GM18502 (cell line): ENCODE measurements around the gene RFX3.

Source experiments
- ATAC-seq: cut with Tn5 transposase; IDR thresholded peaks from one replicate; pipeline ENCODE4 v1.9.1; 2021; ENCODE audit warnings: mild to moderate bottlenecking; ENCODE audit not compliant: unreplicated experiment, poor library complexity

Gene RFX3

DNA sequence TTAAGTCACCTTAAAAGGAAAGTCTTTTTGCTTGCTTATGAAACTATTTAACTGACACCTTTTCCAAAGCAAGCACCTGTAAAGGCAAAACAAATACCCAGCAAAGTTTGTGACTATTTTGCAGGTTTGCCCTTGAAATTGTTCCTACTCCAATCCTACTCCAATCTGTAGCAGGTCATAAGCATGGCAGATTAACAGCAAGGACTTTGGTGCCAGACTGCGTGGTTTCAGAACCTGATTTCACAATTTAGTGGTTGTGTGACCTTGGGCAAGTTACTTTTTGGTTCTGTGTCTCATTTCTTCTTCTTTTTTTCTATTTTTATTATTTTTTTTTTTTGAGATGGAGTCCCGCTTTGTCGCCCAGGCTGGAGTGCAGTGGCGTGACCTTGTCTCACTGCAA, 282.1 kb downstream of the RFX3 start:
- ATAC-seq, result no peak

- no peak for ATAC-seq
Observed at GRCh38 chr9:3241290-3241689, 284.5 kb downstream of the RFX3 start.

DNA sequence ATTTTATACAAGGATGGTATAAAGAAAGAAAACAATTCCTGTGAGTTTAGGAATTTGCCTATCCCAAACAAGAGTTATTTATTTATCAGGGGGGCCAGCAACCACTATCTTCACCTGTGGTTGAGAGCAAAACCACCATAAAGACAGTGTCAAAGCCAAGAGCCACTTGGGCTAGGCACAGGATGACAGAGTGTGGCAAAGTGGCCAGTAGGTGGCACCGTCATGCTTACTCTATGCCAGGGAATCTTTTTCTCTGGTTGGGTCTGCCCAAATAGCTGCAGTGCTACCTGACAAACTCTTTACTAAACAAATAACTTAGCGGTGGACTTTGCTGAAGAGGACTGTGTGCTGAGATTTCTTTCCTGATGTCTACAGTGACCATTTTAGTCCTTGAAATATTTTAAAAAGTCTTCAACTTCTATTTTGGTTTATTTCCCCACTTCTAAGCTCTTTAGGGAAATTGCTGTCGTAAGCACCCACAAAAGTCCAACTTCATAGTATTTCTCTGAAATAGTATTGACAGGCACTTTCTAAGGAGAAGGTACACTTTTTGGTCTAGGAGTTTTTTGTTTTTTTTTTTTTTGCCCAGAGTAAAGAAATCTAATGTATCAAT, 285.0 kb downstream of the RFX3 start:
- peak; percentile 94 for ATAC-seq

DNA sequence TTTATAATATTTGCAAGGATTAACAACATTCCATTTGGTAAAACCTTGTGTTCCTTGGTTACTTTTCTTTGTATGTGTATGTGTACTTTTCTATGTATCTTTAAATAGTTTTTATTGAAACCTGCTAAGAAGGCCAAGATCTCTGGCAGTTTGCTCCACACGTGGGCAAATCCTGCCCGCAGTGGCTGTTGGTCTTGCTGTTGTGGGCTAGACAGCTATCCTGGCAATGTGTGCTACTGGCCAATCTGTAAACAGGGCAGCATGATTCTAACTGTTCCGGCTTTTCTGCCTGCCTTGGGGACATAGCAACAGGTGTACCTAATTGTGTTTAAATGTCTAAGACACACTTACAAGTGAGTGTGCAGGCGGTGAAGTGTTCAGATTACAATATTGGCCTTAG, 286.6 kb downstream of the RFX3 start:
- no peak for ATAC-seq

DNA sequence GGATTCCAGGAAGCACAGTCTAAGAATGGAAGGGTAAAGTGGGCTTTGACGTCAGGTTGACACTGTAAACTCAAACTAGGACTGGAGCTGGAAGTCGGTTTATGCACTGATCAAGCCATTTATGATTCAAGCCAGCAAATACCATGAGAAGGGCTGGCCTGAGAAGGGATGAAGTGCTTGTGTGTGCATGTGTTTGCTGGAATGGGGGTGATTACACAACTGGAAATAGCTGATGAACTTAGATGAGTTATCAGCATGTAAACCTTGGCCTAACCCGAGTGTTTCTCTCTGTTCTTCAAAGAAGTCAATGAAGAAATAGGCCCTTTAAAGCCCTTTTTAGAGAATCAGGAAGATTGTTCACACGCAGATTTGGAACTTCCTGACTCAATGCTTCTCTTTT, 287.6 kb downstream of the RFX3 start:
- ATAC-seq, result no peak

DNA sequence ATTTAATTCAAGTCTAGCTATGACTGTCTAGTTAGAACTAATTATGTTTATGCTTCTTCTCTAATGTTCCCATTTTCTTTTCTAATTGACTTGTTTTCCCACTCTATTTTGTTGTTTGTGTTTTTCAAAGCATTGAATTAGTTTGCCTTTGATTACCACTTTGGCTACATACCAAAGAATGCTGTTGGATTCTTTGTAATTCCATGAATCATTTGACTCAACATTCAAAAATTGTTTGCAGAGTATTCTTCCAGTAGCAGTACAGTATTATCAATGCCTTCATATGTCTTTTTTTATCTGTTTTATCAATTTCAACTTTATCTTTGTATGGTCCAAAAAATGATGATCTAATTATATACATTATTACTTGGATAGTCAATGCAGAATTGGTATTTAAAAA, 288.7 kb downstream of the RFX3 start:
- ATAC-seq, result no peak

DNA sequence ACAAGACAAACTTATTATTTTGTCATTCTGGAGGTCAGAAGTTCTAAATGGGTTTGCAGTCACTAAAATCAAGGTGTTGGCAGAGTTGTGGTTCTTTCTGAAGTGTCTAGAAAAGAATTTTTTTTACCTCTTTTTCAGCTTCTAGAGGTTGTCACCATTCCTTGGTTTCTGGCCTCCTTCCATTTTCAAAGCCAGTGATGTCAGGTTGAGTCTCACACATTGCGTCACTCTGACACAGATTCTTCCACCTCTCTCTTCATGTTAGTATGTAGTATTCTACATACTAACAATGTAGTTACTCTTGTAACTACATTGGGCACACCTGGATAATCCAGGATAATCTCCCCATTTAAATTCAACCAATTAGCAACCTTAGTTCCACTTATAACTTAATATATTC, 290.3 kb downstream of the RFX3 start:
- ATAC-seq, result no peak

GRCh38 chr9:3224931-3225330, 300.9 kb downstream of the RFX3 start:
- no peak for ATAC-seq

- ATAC-seq, result no peak
Observed at GRCh38 chr9:3215658-3216057, 310.1 kb downstream of the RFX3 start.

DNA sequence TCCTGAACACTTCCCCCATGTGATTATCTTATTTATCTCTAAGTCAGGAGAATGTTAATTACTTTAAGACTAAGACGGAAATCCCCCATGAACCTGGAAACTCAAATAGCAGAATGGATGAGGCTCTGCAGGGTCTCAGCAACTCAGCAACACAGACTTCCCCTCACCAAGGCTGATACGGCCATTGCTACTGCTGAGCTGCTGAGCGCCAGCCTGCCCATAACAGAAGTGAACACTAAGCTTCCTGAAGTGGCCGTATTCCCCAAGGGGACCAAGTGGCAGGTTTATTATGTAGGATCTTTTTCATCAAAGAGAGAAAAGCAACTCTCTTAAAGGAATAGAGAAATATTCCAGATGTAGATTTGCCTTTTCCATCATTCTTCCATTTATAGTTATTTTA, 311.1 kb downstream of the RFX3 start:
- ATAC-seq, result no peak

DNA sequence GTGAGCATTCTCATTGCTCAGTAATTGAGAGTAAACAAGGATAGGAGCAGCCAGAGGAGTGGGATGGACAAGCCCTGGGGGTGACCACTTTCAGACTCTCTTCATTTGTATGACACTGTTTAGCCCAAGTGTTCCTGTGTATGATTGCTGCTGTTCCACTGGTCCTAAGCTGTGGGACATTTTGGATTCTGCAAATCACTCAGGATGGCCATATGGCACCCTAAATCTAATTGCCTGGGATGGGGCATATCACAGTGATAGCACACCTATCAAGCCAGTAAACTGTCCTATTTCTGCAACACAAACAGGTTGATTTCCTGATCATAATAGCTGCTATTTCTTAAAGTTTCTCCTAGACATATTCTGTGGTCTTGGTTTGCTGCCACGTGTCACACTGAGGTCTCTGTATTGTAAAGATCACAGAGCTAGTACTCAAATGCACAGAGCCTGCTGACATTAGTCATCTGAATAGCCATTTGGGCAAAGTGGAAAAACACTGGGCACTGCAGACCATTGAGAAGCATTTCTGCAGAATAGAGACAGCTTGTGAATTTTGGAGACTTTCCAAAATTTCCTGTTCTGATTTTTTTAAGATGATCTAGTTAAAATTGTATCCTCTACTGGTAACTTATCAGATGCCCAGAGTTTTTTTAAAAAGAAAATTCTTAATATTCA, 320.2 kb downstream of the RFX3 start:
- ATAC-seq, result no peak

DNA sequence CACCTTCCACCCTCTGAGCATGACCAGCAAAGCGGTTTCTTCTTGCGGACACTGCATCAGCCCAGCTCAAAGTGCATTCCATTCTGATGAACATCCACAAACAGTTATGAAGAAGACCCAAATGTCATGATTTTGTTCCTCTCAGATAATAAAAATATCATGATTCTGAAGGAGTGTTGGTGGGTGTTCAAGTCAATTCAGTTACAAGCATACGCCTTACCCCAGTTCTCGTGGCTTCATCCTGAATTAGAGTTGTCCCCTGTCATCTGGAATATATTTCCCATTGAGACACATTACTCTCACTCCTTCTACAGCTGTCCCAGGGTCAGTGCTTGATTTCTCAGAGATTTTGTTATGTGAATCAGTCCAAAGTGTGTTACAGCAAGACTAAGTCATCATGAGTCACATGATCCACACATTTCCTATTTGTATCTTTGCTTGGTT, 325.4 kb downstream of the RFX3 start:
- no peak for ATAC-seq

DNA sequence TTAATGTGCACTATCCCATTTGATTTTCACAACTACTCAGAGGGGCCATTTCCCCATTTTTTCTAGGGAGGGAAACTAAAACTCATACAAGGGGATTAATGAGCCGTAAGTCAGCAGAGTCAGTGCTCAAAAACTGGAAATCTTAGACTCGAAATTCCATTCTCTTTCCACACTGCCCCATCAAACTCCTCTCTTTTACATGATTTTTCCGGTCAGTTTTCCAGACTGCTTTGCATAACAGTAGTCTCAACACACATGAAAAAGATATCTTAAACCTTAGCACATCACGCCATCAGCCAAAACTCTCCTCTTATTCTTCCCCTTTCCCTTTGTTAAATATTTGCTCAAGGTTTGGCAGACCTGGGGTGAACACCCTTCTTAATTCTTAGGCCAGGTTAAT, 332.0 kb downstream of the RFX3 start:
- ATAC-seq, result no peak

DNA sequence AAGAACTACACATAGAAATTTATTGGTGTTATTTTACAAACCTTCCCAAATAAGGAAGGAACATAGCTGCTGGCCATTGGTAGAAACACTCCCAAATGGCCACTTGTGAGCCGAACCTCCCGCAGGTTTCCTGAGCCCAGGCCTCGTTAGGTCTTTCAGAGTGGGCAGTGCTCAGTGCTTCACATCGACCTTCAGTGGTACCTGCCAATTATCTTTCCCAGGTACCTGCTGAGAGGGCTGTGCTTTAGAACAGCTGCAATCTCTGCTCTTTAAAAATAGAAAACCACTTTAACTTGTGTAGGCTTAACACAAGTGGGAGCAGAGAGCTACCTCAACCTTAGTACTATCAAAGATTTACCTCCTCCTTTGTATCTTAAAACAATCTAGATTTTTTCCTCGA, 334.1 kb downstream of the RFX3 start:
- ATAC-seq, result no peak

GRCh38 chr9:3189113-3189861, 336.5 kb downstream of the RFX3 start:
- ATAC-seq, result no peak

DNA sequence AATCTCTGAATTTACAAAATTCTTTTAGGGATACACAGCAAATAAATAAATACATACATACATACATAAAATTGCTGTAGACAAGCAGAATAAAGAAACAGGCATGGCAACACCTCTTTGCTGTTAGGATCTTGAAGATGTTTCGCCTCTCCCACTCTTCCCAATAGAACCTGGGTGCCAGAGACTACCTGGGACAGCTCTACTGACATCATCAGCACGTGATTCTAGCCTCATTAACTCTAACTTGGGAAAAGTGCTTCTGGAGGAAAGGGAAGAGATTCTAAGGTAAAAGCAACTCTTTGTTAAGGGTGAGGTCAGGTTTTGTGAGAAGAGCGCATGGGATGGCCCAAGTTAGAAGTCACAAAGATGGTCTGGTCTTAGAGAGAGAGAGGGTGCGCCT, 339.1 kb downstream of the RFX3 start:
- no peak for ATAC-seq

DNA sequence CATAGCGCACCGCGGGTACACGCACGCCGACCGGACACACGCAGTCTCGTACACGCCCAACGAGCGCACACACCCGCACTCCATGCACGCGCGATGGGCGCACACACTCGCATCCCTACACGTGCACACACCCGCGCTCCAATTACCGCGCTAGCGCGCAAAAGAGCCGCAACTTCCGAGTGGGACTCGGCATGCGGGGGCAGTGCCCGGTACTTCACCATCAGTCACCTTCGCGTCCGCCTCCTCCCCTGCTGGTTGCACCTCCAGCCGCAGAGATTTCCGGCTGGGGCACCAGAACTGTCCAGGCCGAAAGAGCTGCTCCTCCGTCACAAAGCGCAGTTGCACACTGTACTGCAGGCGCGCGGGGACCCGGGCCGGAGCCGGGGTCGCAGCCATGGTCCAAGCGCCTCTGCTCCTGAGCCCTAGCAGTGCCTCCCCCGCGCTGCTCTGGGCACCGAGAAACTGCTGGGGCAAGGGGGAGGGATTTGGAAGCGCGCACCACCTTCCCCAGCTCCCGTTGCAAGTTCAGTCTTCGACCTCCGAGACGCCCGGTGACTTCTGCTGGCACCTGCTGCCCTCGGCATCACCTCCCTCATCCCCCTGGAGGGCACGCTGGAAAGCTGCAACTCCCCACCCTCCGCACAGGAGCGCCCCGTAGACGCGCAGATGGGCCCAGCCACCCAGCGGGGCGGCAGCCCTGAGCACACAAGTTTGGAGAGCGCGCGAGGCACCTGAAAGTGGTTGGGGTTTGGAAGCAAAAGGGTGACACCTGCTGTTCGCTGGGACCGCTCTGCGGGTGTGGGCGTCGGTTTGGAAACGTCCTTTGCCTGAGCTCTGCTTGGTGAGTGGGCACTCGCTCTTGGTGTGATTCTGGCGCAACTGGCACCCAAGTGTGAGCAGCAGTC, 344.5 kb downstream of the RFX3 start:
- ATAC-seq, result peak; percentile 67

DNA sequence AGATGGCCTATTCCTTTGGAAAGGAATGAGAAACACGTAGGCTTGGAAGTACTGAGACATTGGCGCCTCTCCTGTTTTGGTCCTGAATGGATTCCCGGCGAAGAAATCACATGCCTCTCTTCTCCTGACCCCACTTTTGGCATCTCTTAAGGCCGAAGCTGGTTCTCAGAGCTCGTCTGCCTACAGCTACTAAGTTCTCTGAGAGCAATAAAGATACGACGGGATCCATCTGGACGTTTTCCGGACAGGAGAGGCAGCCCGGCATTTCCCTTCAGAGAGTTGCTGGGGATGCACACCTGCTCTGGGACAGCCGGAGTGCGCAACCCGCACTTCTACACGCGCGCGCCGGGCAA, 345.1 kb downstream of the RFX3 start:
- ATAC-seq, result no peak

DNA sequence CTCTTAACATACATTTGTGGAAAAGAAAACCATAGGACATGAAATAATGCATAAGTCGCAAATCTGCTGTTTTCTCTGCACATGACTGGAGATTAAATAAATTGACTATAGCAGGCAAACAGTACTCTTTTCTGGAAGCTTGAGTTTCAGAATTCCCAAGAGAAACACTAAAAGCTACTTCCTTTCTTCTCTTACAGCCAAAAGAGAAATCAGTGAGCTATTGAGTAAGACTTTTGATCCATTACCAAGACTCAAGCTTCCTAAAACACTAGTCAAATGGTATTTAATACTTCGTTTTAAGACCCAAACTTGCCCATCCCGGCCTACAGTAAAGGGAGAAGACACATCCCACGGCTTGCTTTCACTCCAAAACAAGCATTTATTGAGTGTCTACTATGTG, 346.1 kb downstream of the RFX3 start:
- ATAC-seq, result no peak

- no peak for ATAC-seq
Observed at GRCh38 chr9:3177936-3178335, 347.9 kb downstream of the RFX3 start.
